NK-92 (cell line): ENCODE data around the gene RASSF5.
"Not testable (repeated sequence)": the region's sequence is repeated elsewhere in the genome, so short reads cannot be mapped to it uniquely, and the experiment has no call there.

ENCODE experiments used
- DNase-seq: peaks from one replicate; lab custom pipeline; 2025; ENCODE audit not compliant: unreplicated experiment; lab: John Stamatoyannopoulos, UW

RASSF5 gene

DNA sequence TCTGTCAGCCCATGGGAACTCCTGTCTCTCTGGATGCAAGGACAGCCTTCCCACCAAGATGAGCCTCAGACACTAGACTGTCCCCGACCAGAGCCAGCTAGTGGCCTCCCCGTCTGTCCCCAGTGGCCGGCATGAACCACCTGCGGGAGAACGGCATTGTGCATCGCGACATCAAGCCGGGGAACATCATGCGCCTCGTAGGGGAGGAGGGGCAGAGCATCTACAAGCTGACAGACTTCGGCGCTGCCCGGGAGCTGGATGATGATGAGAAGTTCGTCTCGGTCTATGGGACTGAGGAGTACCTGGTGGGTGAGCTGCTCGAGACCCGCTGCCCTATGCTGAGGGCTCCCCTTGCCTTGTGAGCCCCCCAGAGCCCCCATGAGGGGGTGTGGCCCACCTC lies 31.3 kb upstream of the RASSF5 start:
- no peak for DNase-seq

DNA sequence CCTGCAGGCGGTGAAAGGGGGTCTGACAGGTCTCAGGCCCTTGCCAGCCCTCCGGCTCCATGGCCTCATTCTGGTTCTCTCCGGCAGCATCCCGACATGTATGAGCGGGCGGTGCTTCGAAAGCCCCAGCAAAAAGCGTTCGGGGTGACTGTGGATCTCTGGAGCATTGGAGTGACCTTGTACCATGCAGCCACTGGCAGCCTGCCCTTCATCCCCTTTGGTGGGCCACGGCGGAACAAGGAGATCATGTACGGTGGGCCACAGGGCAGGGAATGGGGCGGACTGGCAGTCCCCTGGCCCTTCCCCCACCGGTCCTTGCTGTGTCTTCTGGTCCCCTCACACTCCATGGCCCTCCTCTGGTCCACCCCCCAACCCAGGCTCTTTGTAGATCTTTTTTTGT lies 30.7 kb upstream of the RASSF5 start:
- DNase-seq = no peak

DNA sequence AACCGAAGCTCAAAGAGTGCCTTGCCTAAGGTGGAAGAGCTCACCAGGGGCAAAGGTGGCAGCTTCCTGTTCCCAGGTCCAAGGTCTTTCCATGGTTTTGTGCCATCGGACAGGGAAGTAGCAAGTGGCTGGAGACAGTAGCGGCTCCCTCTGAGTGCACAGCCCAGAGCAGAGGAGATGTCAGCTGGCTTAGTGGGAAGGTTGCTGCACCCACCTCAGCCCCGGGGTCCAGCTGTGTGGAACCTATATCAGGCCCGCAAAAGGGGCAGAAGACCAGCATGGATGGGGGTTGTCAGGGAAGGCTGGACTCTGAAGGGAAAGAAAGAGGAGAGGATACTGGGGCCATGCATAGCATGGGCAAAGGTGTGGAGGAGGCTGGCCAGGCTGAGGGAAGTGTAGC lies 30.2 kb upstream of the RASSF5 start:
- no peak for DNase-seq

- no peak for DNase-seq
Measured at GRCh38 chr1:206477581-206478380, 29.6 kb upstream of the RASSF5 start.

GRCh38 chr1:206478746-206479145 lies 28.6 kb upstream of the RASSF5 start:
- no peak for DNase-seq

GRCh38 chr1:206479183-206480125 lies 27.9 kb upstream of the RASSF5 start:
- no peak for DNase-seq

GRCh38 chr1:206480211-206480610 lies 27.1 kb upstream of the RASSF5 start:
- DNase-seq = no peak

GRCh38 chr1:206482611-206483010 lies 24.7 kb upstream of the RASSF5 start:
- no peak for DNase-seq

- not testable (repeated sequence) for DNase-seq
Measured at GRCh38 chr1:206483864-206484263, 23.5 kb upstream of the RASSF5 start.

DNA sequence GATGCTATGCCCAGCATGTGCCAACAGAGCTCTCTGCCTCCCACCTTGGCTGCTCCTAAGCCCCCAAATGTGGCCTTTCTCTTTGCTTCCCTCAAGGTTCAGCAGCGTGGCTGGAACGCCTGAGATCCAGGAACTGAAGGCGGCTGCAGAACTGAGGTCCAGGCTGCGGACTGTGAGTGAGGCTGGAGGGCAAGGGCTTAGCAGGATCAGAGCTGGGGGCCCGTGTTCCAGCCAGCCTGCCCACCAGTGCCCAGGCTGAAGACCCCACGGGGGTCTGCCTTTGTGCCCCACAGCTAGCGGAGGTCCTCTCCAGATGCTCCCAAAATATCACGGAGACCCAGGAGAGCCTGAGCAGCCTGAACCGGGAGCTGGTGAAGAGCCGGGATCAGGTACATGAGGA lies 22.4 kb upstream of the RASSF5 start:
- DNase-seq = no peak

- DNase-seq = no peak
Measured at GRCh38 chr1:206486995-206487788, 20.1 kb upstream of the RASSF5 start.

DNA sequence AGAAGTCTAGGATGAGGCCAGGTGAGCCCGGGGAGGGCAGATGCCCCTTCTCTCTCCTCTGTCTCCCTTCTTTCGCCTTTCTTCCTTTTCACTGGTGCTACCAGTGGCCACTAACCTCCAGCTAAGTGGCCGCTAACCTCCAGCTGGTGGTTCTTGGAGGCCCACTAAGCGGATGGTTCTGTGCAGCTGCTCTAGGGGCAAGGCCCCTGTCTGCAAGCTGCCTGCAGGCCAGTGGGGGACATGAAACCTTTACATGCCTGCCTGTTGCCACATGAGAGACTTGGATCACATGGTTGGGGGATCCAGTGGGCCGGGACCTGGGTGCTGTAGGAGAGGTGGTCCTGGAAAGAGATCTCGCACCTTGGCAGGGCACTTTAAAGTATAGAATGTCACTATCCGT lies 19.4 kb upstream of the RASSF5 start:
- DNase-seq = no peak

DNA sequence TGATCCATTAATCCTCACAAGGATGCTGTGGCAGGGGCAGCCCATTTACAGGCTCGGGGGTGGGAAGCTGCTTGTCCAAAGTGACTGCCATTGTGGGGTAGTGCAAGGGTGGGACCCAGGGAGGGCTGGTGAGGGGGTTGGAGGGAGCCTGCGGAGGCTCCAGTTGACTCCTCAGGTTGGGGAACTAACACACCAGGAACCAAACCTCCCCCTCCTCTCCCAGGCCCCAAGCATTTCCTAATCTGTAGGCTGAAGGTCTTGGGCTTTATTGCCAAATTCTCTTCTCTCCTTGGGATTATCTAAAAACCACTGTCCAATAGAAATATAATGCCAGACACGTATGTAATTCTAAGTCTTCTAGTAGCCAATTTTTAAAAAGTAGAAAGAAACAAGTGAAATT lies 18.9 kb upstream of the RASSF5 start:
- no peak for DNase-seq

DNA sequence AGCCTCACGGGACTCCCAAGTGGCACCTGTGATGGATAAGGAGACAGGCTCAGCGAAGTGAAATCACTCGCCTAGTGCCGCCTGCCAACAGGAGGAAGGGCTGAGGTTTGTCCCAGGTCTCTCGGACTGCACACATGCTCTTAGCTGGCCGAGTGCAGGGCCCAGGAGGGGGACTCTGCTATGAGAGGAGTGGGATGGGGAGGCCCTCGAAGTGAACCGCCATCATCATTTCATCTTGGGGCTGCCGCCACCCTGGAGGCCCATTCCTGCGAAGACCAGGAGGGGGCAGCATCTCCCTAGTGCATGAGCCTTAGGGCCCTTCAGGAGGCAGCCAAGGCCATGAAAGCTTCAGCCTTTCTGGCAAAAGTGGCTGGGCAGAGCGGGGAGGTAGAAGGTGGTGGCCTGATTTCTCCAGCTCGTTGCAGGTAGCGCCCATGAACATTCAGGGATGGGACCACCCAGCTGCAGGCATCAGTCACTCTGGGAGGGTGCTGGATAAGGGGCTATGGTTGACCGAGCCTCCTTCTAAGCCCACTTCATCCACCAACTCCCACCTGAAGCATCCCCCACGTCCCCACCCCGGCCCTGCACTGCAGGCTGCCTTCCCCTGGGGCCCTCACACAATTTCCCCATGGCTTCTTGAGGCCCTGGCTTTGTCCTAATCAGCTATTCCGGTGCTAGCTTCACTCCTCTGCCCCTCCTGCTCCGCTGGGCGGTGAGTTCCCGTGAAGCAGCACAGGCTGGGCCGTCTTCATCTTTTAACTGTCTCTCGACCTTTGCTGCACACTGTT lies 17.2 kb upstream of the RASSF5 start:
- no peak for DNase-seq

DNA sequence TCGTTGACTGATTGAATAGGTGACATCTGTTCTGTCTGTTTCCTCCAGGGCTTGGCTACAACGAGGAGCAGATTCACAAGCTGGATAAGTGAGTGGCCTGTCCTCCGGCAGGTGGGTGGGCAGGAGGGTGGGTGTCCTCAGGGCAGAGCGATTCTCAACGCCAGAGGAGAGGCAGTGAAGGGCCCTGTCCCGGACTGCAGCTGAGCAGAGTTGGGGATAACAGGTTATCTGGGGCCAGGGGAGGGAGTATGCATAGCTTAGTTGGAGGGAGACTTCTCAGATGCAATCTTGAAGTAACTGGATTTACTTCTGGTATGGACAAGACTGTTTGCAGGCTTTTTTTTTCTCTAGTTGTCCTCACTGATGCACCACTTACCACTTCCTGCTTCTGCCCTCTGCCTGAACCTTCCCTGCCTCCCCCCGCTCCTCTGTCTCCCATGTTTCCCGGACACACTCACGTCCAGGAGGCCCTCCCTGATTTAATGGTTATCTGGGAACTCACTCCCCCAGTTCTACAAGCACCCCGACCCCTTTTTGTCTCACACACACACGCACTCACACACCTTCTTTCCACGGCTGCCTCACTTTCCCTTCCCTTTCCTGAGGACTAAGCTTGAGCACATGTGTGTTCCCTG lies 16.4 kb upstream of the RASSF5 start:
- DNase-seq = no peak

- DNase-seq = no peak
Measured at GRCh38 chr1:206491616-206492015, 15.7 kb upstream of the RASSF5 start.

GRCh38 chr1:206492589-206492988 lies 14.7 kb upstream of the RASSF5 start:
- DNase-seq = no peak

GRCh38 chr1:206493279-206493678 lies 14.1 kb upstream of the RASSF5 start:
- no peak for DNase-seq

DNA sequence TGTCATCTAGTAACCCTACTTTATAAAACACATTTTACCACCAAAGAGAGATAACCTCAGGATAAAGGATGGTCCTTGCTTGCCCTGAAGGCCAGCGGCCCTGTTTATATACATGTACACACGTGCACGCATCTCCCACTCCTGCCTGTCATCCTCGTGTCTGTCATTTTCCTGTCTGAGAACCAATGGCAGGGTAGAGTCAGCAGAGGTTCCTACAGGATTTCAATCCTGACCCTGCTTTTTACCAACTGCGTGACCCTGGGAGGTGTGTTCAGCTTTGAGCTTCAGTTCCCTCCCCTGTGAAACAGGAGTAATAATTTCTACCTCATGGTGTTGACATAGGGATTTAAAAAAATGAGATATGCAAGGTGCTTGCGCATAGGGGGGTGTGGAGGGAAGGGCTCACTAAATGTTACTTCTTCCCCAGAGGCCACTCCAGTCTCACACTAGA lies 12.3 kb upstream of the RASSF5 start:
- DNase-seq = no peak

- no peak for DNase-seq
Measured at GRCh38 chr1:206495493-206496046, 11.8 kb upstream of the RASSF5 start.
